DOHH2 (cell line): ENCODE data around the gene COX10.

ENCODE experiments used
- H3F3A ChIP-seq: fragments of 200-600 bp; sonication (generic), shearing (Covaris generic); 2 replicates; pipeline ENCODE4 v1.6.0; 2016; ENCODE audit warnings: antibody characterized with exemption, mild to moderate bottlenecking; ENCODE audit not compliant: control insufficient read depth, insufficient read depth
- H3K27ac ChIP-seq: fragments of 200-600 bp; sonication (generic); 2 replicates; pipeline ENCODE4 v1.5.1; 2014; ENCODE audit warnings: low read depth, mild to moderate bottlenecking, low read length, moderate library complexity
- H3K27me3 ChIP-seq: fragments of 200-600 bp; sonication (generic); 2 replicates; pipeline ENCODE4 v1.6.1; 2014; ENCODE audit warnings: mild to moderate bottlenecking, low read length, mixed read lengths; ENCODE audit not compliant: control insufficient read depth
- H3K36me3 ChIP-seq: fragments of 200-600 bp; sonication (generic); 2 replicates; pipeline ENCODE4 v1.6.1; 2014; ENCODE audit warnings: mild to moderate bottlenecking, low read length, moderate library complexity, mixed read lengths; ENCODE audit not compliant: control insufficient read depth
- H3K4me1 ChIP-seq: fragments of 200-600 bp; sonication (generic); 2 replicates; pipeline ENCODE4 v1.6.1; 2014; ENCODE audit warnings: mild to moderate bottlenecking, low read length, mixed read lengths; ENCODE audit not compliant: control insufficient read depth
- H3K4me2 ChIP-seq: fragments of 200-600 bp; sonication (generic); 2 replicates; pipeline ENCODE4 v1.6.0; 2014; ENCODE audit warnings: mild to moderate bottlenecking, low read length, moderate library complexity
- H3K4me3 ChIP-seq: fragments of 200-600 bp; sonication (generic); 2 replicates; pipeline ENCODE4 v1.5.1; 2014; ENCODE audit warnings: mild to moderate bottlenecking, low read length, mixed read lengths
- H3K79me2 ChIP-seq: fragments of 200-600 bp; sonication (generic); 2 replicates; pipeline ENCODE4 v1.6.1; 2014; ENCODE audit warnings: mild to moderate bottlenecking, low read length, mixed read lengths; ENCODE audit not compliant: control insufficient read depth
- H3K9me2 ChIP-seq: fragments of 200-600 bp; sonication (generic); replicated peaks from 2 replicates; pipeline ENCODE4 v1.6.1; 2014; ENCODE audit warnings: mild to moderate bottlenecking, low read length, mixed read lengths; ENCODE audit not compliant: control insufficient read depth
- H3K9me3 ChIP-seq: fragments of 200-600 bp; sonication (generic); 2 replicates; pipeline ENCODE4 v1.6.1; 2014; ENCODE audit warnings: antibody characterized with exemption, low read length, mixed read lengths; ENCODE audit not compliant: control insufficient read depth, insufficient read depth
- H4K20me1 ChIP-seq: fragments of 200-600 bp; sonication (generic); 2 replicates; pipeline ENCODE4 v1.6.0; 2014; ENCODE audit warnings: low read depth, mild to moderate bottlenecking, antibody characterized with exemption, low read length, moderate library complexity; ENCODE audit not compliant: control insufficient read depth, insufficient read depth
- CTCF ChIP-seq: fragments of 200-600 bp; sonication (generic); IDR thresholded peaks from one replicate; pipeline ENCODE4 v1.5.1; 2014; ENCODE audit warnings: antibody characterized with exemption, mild to moderate bottlenecking, low read depth, low read length; ENCODE audit not compliant: poor library complexity, severe bottlenecking
- EZH2phosphoT487 ChIP-seq: fragments of 200-600 bp; sonication (generic); IDR thresholded peaks from 2 replicates; pipeline ENCODE4 v1.6.1; 2017; ENCODE audit warnings: borderline replicate concordance, mild to moderate bottlenecking, antibody characterized with exemption, low read length, moderate library complexity, mixed read lengths

COX10 gene

DNA sequence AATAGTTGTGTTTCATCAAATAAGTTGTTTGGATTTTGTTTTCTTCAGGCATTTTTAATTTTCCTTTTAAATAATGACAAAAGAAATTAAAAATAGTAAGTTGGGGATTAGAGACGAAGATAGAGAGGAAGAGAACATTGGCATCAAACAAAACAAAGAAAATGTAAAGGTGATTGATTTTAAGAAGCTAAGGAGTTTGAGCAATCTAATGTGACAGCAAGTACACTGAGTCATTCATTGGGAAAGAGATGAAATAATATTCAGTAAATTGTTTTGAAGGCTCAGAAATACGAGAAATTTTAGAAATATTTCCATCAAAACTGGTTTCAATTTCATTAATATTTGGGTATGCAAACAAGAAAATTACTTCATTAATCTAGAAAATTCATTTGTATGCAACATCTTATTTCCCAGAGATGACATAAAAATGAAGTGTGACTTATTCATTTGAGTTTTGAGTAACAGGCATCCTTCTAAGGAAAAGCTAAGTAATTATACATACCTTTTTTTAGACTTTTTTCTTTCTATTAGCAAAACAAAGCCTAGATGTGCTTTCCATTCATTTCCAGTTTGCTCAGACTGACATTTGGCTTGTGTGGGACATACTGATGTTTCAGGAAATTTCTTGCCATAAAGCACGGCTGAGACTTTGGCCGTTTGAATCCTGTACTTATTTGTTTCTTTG, 66.7 kb downstream of the COX10 start:
- TF ChIP-seq EZH2phosphoT487 (no peak), CTCF (no peak)
- no peaks in the 10 kb centered on the region for H3K9me3 ChIP-seq
- H3K27me3 ChIP-seq: no peaks in the 10 kb centered on the region
- H4K20me1 ChIP-seq: no peaks in the 10 kb centered on the region
- H3K4me1 ChIP-seq: no peaks in the 10 kb centered on the region
- H3K36me3 ChIP-seq: no peaks in the 10 kb centered on the region
- H3K4me3 ChIP-seq: no peak overlapping the region
- no peaks in the 10 kb centered on the region for H3K79me2 ChIP-seq
- H3F3A ChIP-seq: no peaks in the 10 kb centered on the region
- no peak overlapping the region for H3K4me2 ChIP-seq
- H3K9me2 ChIP-seq: no peaks in the 10 kb centered on the region
- H3K27ac ChIP-seq: no peak overlapping the region

DNA sequence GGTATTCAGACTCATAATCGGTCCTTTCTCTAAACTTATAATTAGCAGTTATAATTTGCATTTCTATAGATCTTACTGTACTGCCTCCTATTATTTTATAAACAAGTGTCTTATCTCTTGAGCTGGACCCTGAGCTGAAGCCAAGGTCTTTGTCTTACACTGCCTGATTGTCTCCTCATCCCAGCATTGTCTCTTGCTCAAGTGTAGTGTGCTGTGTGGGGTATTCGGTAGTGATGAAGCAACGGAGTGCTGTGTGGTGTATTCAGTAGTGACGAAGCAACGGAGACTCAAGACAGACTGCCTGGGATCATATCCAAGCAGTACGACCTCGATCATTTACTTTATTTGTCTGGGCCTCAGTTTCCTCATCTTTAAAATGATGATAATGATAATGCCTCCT, 69.3 kb downstream of the COX10 start:
- no peaks in the 10 kb centered on the region for H3K36me3 ChIP-seq
- H3K9me2 ChIP-seq: no peaks in the 10 kb centered on the region
- H3K9me3 ChIP-seq: no peaks in the 10 kb centered on the region
- no peaks in the 10 kb centered on the region for H3F3A ChIP-seq
- peaks cover under 1% of the 10 kb centered on the region for H3K79me2 ChIP-seq
- H3K4me2 ChIP-seq: no peak overlapping the region
- H3K27ac ChIP-seq: no peak overlapping the region
- no peak overlapping the region for H3K4me3 ChIP-seq
- TF ChIP-seq CTCF (no peak), EZH2phosphoT487 (no peak)
- H3K4me1 ChIP-seq: no peaks in the 10 kb centered on the region
- H3K27me3 ChIP-seq: no peaks in the 10 kb centered on the region
- H4K20me1 ChIP-seq: no peaks in the 10 kb centered on the region

DNA sequence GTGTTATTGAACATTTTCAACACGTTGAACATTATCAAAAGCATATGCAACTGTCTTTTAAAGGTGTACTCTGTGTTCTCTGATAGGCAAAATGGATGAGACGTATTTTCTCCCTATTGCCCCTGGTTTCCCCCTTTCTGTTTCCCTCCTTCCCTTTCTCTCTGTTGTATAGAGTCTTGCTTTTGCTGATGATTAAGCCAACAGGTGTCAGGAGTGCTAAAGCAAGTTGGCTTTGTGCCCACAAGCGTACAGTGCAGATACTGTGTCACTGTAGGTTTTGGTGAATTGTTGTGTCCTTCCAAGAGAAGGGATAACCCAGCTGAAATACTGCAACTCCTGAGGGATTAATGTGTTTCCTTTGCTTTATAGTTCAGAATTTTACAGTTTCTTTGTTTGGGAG, 74.4 kb downstream of the COX10 start:
- H3K79me2 ChIP-seq: peaks cover 11% of the 10 kb centered on the region
- H4K20me1 ChIP-seq: no peaks in the 10 kb centered on the region
- TF ChIP-seq CTCF: no peak
- TF ChIP-seq EZH2phosphoT487: no peak
- H3K4me3 ChIP-seq: no peak overlapping the region
- no peaks in the 10 kb centered on the region for H3K4me1 ChIP-seq
- H3F3A ChIP-seq: no peaks in the 10 kb centered on the region
- H3K9me3 ChIP-seq: peaks cover 4% of the 10 kb centered on the region; the same call in 1 of the 2 replicates
- H3K4me2 ChIP-seq: no peak overlapping the region
- no peaks in the 10 kb centered on the region for H3K27me3 ChIP-seq
- no peaks in the 10 kb centered on the region for H3K36me3 ChIP-seq
- H3K9me2 ChIP-seq: no peaks in the 10 kb centered on the region
- no peak overlapping the region for H3K27ac ChIP-seq
